Neural cell (in vitro differentiated cells): Measurements from ENCODE around the gene PNRC2.

Source experiments
- EZH2 ChIP-seq: fragments of 200-600, 300-800 bp; shearing (Covaris generic), sonication (generic); IDR thresholded peaks from 2 replicates; pipeline ENCODE4 v1.6.1; 2014; ENCODE audit warnings: antibody characterized with exemption, low read length, borderline replicate concordance, mild to moderate bottlenecking; ENCODE audit not compliant: insufficient read depth, poor library complexity, severe bottlenecking
- RAD21 ChIP-seq: fragments of 450-650 bp; conservative IDR thresholded peaks from 2 replicates; pipeline ENCODE4 v1.6.1; 2014; ENCODE audit warnings: antibody characterized with exemption, mild to moderate bottlenecking, moderate library complexity
- TF ChIP-seq, protein P1 (sequence below): IDR thresholded peaks from 2 replicates; pipeline ENCODE4 v1.6.1; 2012; ENCODE audit warnings: borderline replicate concordance
- TF ChIP-seq, protein P2 (sequence below): fragments of 450-650 bp; IDR thresholded peaks from 2 replicates; pipeline ENCODE4 v1.5.1; 2014; ENCODE audit warnings: antibody characterized with exemption, mild to moderate bottlenecking, moderate library complexity; ENCODE audit not compliant: poor library complexity, severe bottlenecking

- TF ChIP-seq, protein P1, sequence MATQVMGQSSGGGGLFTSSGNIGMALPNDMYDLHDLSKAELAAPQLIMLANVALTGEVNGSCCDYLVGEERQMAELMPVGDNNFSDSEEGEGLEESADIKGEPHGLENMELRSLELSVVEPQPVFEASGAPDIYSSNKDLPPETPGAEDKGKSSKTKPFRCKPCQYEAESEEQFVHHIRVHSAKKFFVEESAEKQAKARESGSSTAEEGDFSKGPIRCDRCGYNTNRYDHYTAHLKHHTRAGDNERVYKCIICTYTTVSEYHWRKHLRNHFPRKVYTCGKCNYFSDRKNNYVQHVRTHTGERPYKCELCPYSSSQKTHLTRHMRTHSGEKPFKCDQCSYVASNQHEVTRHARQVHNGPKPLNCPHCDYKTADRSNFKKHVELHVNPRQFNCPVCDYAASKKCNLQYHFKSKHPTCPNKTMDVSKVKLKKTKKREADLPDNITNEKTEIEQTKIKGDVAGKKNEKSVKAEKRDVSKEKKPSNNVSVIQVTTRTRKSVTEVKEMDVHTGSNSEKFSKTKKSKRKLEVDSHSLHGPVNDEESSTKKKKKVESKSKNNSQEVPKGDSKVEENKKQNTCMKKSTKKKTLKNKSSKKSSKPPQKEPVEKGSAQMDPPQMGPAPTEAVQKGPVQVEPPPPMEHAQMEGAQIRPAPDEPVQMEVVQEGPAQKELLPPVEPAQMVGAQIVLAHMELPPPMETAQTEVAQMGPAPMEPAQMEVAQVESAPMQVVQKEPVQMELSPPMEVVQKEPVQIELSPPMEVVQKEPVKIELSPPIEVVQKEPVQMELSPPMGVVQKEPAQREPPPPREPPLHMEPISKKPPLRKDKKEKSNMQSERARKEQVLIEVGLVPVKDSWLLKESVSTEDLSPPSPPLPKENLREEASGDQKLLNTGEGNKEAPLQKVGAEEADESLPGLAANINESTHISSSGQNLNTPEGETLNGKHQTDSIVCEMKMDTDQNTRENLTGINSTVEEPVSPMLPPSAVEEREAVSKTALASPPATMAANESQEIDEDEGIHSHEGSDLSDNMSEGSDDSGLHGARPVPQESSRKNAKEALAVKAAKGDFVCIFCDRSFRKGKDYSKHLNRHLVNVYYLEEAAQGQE: no peak
- TF ChIP-seq, protein P2, sequence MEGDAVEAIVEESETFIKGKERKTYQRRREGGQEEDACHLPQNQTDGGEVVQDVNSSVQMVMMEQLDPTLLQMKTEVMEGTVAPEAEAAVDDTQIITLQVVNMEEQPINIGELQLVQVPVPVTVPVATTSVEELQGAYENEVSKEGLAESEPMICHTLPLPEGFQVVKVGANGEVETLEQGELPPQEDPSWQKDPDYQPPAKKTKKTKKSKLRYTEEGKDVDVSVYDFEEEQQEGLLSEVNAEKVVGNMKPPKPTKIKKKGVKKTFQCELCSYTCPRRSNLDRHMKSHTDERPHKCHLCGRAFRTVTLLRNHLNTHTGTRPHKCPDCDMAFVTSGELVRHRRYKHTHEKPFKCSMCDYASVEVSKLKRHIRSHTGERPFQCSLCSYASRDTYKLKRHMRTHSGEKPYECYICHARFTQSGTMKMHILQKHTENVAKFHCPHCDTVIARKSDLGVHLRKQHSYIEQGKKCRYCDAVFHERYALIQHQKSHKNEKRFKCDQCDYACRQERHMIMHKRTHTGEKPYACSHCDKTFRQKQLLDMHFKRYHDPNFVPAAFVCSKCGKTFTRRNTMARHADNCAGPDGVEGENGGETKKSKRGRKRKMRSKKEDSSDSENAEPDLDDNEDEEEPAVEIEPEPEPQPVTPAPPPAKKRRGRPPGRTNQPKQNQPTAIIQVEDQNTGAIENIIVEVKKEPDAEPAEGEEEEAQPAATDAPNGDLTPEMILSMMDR: no peak
- TF ChIP-seq EZH2: no peak
- TF ChIP-seq RAD21: no peak
Observed at GRCh38 chr1:24007079-24007478, 47.5 kb downstream of the PNRC2 start.
